GM12873 (cell line): ENCODE results near the gene ATP2B2.

Experiments used
- TF ChIP-seq, protein P1 (sequence below): IDR thresholded peaks from 2 replicates; pipeline ENCODE4 v1.5.1; 2012; ENCODE audit warnings: low read depth, mild to moderate bottlenecking, moderate library complexity, low read length, control low read depth; ENCODE audit not compliant: insufficient read depth; ENCODE audit errors: missing control alignments

The ATP2B2 gene

DNA sequence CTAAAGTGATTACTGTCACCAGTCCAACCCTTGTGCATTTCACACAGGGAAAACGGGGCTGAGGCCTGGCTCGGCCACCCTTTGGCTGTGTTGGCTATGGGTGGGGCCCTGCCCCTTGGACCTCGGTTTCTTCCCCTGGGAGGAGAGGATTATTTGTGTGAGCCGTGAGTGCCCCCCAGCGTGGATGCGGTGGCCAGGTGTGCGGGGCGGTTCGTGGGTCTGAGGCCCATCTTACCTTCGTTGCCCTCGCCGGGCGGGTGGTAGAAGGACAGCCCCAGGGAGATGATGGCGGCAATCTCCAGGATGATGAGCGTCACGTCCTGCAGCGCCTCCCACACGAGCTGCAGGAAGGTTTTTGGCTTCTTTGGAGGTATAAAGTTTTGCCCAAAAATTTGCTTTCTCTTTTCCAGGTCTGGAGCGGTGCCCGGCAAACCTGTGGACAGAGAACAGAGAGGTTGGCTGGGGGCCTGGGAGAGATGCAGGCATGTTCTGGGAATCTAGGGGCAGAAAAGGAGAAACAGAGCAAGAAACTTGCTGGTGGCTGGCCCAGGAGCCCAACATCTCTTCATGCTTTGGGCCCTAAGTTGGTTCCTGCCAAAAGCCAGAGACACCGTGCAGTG is 94.9 kb downstream of the ATP2B2 start:
- TF ChIP-seq, protein P1, sequence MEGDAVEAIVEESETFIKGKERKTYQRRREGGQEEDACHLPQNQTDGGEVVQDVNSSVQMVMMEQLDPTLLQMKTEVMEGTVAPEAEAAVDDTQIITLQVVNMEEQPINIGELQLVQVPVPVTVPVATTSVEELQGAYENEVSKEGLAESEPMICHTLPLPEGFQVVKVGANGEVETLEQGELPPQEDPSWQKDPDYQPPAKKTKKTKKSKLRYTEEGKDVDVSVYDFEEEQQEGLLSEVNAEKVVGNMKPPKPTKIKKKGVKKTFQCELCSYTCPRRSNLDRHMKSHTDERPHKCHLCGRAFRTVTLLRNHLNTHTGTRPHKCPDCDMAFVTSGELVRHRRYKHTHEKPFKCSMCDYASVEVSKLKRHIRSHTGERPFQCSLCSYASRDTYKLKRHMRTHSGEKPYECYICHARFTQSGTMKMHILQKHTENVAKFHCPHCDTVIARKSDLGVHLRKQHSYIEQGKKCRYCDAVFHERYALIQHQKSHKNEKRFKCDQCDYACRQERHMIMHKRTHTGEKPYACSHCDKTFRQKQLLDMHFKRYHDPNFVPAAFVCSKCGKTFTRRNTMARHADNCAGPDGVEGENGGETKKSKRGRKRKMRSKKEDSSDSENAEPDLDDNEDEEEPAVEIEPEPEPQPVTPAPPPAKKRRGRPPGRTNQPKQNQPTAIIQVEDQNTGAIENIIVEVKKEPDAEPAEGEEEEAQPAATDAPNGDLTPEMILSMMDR, result no peak

DNA sequence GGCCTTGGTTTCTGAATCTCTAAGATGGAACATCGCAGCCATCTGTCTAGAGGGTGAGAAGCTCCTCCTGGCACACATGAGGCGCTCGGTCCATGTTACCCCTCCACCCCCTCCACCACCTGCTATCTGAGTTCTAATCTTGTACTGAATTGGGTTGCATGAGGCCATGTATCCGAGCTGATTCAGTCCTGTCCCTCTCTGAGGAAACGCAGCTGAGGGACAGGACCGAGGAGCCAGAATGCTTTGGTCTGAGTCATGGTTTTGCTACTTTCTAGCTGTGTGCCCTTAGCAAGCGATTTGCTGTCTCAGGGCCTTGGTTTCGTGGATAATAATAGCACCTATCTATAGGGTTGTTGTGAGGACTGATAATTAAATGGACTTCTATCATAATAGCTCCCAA is 96.7 kb downstream of the ATP2B2 start:
- TF ChIP-seq, protein P1, result no peak

DNA sequence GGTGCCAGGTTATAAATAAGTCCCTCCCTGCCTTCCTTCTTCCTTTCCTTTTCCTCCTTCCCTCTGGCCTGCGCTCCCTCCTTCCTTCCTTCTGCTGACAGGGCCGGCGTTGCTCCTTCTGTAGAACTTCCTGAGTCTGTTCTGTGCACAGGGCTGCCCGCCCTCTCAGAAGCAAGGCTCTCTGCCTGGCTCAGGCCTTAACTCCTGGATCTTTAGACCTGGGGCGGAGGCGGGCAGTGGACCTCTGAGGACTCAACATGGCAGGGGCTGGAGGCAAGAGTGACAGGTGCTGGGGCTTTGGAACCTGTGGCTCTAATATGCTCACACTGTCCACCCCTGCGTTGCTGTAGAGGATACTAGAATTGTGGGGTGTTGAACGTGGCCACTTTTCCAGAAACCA is 98.0 kb downstream of the ATP2B2 start:
- TF ChIP-seq, protein P1, result no peak

DNA sequence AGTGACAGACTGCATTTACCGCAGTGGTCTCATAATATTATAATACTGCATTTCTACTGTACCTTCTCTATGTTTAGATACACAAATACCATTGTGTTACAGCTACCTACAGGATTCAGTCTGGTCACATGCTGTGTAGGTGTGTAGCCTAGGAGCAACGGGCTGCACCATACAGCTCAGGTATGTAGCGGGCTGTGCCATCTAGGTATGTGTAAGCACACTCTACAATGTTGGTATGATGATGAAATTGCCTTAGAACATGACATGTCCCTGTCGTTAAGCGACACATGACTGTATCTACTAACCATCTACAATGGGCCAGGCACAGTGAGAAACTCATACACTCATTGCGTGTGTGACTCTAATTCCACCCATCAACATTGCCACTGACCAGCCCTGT is 99.0 kb downstream of the ATP2B2 start:
- TF ChIP-seq, protein P1, result no peak

DNA sequence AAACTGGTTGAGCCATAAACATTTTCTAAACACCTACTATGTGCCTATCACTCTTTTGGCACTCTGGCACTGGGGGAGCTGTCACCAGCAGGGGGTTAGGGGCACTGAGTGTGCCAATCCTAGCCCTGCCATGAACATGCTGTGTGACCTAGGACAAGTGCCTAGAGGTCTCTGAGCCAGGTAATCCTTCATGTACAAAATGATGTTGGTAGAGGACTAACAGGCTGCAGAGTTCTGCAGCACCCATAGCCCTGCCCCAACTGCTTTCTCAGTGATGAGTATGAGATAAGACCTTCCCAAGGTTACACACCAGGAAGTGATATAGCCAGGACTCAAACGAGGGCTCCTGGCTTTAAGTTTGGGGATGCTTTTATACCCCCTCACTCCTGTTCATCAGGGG is 99.6 kb downstream of the ATP2B2 start:
- TF ChIP-seq, protein P1, result no peak

DNA sequence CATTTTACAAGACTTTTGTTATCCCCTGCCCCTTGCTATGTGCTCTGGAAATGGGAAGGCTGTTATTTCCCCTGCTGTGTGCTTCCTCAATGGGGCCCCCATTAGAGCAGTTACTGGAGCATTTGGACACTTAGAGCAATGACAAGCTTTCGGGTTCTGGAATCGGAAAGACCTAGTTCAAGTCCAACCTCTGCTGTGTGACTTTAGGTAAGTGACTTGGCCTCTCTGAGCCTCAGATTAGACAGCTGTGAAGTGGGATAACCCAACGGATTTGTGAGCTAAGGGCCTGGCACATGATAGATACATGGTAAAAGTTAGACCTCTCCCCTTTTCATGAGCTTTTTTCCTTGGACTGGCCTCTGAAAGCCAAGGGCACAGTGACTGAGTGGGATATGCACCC is 100.5 kb downstream of the ATP2B2 start:
- TF ChIP-seq, protein P1, result no peak

DNA sequence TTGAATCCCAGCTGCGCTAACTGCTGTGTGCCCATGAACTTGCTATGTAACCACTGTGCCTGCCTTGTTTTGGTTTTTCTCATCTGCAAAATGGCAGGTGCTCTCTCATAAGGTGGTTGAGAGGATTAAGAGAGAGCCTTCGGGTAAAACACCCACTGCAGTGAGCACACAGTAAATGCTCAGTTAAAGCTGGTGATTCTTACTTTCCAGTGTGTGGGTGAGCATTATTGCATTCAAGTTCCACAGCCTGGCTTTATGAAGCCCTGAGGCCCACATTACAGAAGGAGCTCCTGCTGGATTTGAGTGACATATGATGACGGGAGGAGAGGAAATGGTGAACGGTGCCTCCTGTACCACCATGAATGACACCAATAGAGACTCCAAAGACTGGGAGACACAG is 101.0 kb downstream of the ATP2B2 start:
- TF ChIP-seq, protein P1, result no peak
